OCI-LY7 (cell line): Measurements from ENCODE around the gene MARK3. TPM values are rescaled to one million over a fixed set of nuclear protein-coding genes. Genes with fewer than 3 reads are reported as not detected.

Experiments used
- BruUV-seq: library from RNA; stranded (reverse); fragments of 400-500 nt; replicated peaks from 2 replicates; lab custom pipeline; 2021; lab: Mats Ljungman, UMichigan
- CTCF ChIA-PET: fragments of 300-600 bp; sonication (Branson Sonifier 250); formaldehyde crosslinking; loops from one replicate; lab custom pipeline; 2022; ENCODE audit warnings: antibody characterized with exemption; ENCODE audit not compliant: unreplicated experiment; lab: Charles Lee
- POLR2A ChIA-PET: fragments of 300-600 bp; sonication (Branson Sonifier 250); formaldehyde crosslinking; loops from one replicate; lab custom pipeline; 2022; ENCODE audit warnings: antibody characterized with exemption; lab: Charles Lee
- DNase-seq: peaks from one replicate; pipeline ENCODE4 v3.0.0-alpha.2; 2015; ENCODE audit warnings: low spot score
- H2AFZ ChIP-seq: fragments of 200-600 bp; sonication (generic), shearing (Covaris generic); 2 replicates; pipeline ENCODE4 v1.6.1; 2014; ENCODE audit warnings: mild to moderate bottlenecking, antibody characterized with exemption, low read length, moderate library complexity
- H3K27ac ChIP-seq: fragments of 200-600 bp; sonication (generic); 2 replicates; pipeline ENCODE4 v1.5.1; 2014; ENCODE audit warnings: mixed run types, low read depth, mild to moderate bottlenecking, moderate library complexity, low read length, inconsistent platforms; ENCODE audit not compliant: poor library complexity, severe bottlenecking
- H3K36me3 ChIP-seq: fragments of 200-600 bp; sonication (generic); 2 replicates; pipeline ENCODE4 v1.6.1; 2014; ENCODE audit warnings: mild to moderate bottlenecking, antibody characterized with exemption, low read length, moderate library complexity, mixed read lengths; ENCODE audit not compliant: insufficient read depth
- H3K4me1 ChIP-seq: fragments of 200-600 bp; sonication (generic); 2 replicates; pipeline ENCODE4 v1.5.1; 2014; ENCODE audit warnings: mild to moderate bottlenecking, low read length; ENCODE audit not compliant: insufficient read depth, poor library complexity, severe bottlenecking
- H3K4me2 ChIP-seq: fragments of 200-600 bp; sonication (generic); 2 replicates; pipeline ENCODE4 v1.6.1; 2014; ENCODE audit warnings: mild to moderate bottlenecking, low read length
- H3K4me3 ChIP-seq: fragments of 200-600 bp; sonication (generic); 2 replicates; pipeline ENCODE4 v1.5.1; 2014; ENCODE audit warnings: mild to moderate bottlenecking, low read depth, low read length; ENCODE audit not compliant: poor library complexity, severe bottlenecking
- H3K79me2 ChIP-seq: fragments of 200-600 bp; sonication (generic); 2 replicates; pipeline ENCODE4 v1.6.1; 2016; ENCODE audit warnings: low read depth, mild to moderate bottlenecking, low read length, moderate library complexity, mixed read lengths; ENCODE audit not compliant: insufficient read depth
- H3K9me2 ChIP-seq: fragments of 200-600 bp; sonication (generic); 2 replicates; pipeline ENCODE4 v1.6.1; 2016; ENCODE audit warnings: mild to moderate bottlenecking, low read length, mixed read lengths; ENCODE audit not compliant: insufficient read depth
- H3K9me3 ChIP-seq: fragments of 200-600 bp; sonication (generic); 2 replicates; pipeline ENCODE4 v1.6.1; 2014; ENCODE audit warnings: mild to moderate bottlenecking, mixed run types, low read length, mixed read lengths
- H4K20me1 ChIP-seq: fragments of 200-600 bp; sonication (generic); 2 replicates; pipeline ENCODE4 v1.6.1; 2014; ENCODE audit warnings: mild to moderate bottlenecking, antibody characterized with exemption, low read length, moderate library complexity, mixed read lengths; ENCODE audit not compliant: insufficient read depth
- EZH2phosphoT487 ChIP-seq: fragments of 200-600 bp; sonication (generic); IDR thresholded peaks from 2 replicates; pipeline ENCODE4 v1.6.1; 2018; ENCODE audit warnings: low read depth, borderline replicate concordance, mild to moderate bottlenecking, mixed run types, antibody characterized with exemption, low read length, moderate library complexity, mixed read lengths
- intact Hi-C: fragments of 100-400 bp; cut with micrococcal nuclease; formaldehyde crosslinking; loops from one replicate; pipeline ENCODE4 v1.10.0; 2022; ENCODE audit not compliant: unreplicated experiment
- total RNA-seq, 2 experiments: library from RNA; depleted of rRNA in 1 of 2; stranded (reverse); fragments of >200 nt in 1 of 2; shearing (Covaris generic) in 1 of 2; gene quantifications; 2 replicates each; pipeline ENCODE4 v1.2.3, GENCODE V29; 2014 to 2022
- TF ChIP-seq, protein P1 (sequence below): fragments of 200-600 bp; sonication (generic); conservative IDR thresholded peaks from 2 replicates; pipeline ENCODE4 v1.5.1; 2014; ENCODE audit warnings: mild to moderate bottlenecking, antibody characterized with exemption, low read length, moderate library complexity, mixed read lengths

Gene MARK3
- total RNA-seq, 2 experiments from 2014 or later = 70.8 to 83.6 TPM

DNA sequence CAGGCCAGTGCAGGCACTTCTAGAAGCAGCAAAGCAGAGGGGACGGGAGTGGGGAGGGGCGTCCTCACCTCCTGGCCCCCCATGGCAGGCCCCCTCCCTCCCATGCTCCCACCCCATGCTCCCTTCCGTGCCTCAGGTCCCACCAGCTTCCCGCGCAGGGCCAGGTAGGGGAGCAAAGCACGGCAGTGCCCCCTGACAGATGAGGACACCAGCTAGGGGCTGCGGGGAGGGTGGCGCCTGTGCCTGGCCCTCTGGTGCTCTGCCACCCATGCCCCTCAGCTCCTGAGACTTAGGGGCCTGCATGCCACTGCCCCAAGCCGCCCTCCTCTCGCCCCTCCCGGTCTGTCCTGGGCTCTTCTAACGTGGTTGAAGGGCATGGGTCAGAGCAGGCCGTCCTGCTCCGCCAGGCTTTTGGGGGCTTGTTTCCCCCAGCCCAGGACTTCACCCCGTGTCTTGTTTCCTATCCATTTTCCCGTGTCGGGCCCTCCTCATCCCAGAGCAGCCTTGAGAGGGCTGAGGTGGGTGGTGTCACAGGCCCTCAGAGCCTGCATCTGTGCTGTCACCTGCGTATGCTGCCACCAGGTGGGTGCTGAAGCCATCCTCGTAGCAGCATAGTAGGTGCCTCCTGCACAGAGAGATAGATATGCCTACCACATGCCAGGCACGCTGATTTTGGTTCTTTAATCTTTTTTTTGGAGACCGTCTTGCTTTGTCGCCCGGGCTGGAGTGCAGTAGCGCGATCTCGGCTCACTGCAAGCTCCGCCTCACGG is 154.0 kb downstream of the MARK3 start:
- H3K79me2 ChIP-seq = no peaks in the 10 kb centered on the region
- H3K9me3 ChIP-seq = no peaks in the 10 kb centered on the region
- no peak overlapping the region for H3K27ac ChIP-seq
- H2AFZ ChIP-seq = no peak overlapping the region
- no TSS peak for BruUV-seq
- intact Hi-C loops = loop anchor here (2.0 kb wide), 1 partner anchor 24 kb away; no protein-coding TSS in a partner anchor
- peak; percentile 30 for DNase-seq
- CTCF ChIA-PET = interaction anchor here (0.7 kb wide), 1 partner anchor 107 kb away, joined by 11 read pairs; no protein-coding TSS in a partner anchor
- H3K4me1 ChIP-seq = no peaks in the 10 kb centered on the region
- no peaks in the 10 kb centered on the region; the same call in 1 of the 2 replicates for H4K20me1 ChIP-seq
- H3K9me2 ChIP-seq = no peaks in the 10 kb centered on the region
- no peak overlapping the region for H3K4me3 ChIP-seq
- H3K4me2 ChIP-seq = no peak overlapping the region
- POLR2A ChIA-PET = no interaction called here
- H3K36me3 ChIP-seq = peaks cover 13% of the 10 kb centered on the region; the same call in 1 of the 2 replicates
- TF ChIP-seq EZH2phosphoT487 = no peak
- TF ChIP-seq, protein P1, sequence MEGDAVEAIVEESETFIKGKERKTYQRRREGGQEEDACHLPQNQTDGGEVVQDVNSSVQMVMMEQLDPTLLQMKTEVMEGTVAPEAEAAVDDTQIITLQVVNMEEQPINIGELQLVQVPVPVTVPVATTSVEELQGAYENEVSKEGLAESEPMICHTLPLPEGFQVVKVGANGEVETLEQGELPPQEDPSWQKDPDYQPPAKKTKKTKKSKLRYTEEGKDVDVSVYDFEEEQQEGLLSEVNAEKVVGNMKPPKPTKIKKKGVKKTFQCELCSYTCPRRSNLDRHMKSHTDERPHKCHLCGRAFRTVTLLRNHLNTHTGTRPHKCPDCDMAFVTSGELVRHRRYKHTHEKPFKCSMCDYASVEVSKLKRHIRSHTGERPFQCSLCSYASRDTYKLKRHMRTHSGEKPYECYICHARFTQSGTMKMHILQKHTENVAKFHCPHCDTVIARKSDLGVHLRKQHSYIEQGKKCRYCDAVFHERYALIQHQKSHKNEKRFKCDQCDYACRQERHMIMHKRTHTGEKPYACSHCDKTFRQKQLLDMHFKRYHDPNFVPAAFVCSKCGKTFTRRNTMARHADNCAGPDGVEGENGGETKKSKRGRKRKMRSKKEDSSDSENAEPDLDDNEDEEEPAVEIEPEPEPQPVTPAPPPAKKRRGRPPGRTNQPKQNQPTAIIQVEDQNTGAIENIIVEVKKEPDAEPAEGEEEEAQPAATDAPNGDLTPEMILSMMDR = 0 out of 2 replicates have a peak, but pooled peaks have one; percentile 10

DNA sequence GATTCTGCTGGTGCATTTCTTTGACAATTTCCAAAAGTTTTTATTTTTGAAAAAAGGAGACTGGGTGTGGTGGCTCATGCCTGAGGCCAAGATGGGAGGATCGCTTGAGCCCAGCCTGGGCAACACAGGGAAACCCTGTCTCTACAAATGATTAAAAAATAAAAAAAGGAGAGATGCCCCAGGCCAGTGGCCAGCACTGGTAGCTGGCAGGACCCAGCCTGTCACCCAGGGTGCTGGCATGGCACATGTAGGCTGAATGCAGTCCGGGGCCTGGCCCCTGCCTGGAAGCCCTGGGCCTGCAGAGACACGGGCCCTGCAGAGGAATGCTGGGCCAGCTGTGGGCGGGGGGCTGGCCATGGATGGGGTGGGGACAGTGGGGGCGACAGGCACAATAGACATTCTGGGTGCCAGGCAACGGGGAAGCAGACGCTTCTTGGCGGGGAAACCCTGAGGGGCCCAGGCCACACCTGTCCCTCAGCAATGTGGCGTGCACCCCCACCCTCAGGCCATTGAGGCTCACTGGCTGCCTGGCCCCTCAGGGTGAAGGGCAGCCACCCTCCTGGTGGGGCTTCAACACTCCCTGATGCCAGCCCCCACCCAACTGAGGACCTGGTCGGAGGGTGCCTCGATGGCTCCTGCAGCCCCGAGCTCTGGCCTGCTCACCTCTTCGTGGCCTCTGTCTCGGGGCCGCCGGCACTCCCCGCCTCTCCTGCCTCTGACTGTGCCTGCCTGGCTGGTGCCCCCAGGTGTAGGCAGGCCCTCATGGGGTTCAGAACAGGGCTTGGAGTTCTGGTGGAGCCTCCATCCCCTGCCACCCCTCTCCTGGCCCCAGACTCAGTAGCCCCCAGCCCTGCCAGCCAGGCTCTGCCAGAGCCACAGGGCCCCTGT is 155.8 kb downstream of the MARK3 start:
- ChIA-PET POLR2A (interaction anchor here (0.6 kb wide), 1 partner anchor 742 kb away, joined by 3 read pairs; no protein-coding TSS in a partner anchor), CTCF (interaction anchor here (0.6 kb wide), 1 partner anchor 11 kb away, joined by 3 read pairs; no protein-coding TSS in a partner anchor)
- H3K27ac ChIP-seq = no peak overlapping the region

More for the DNA sequence above, 155.8 kb downstream of the MARK3 start:
- no peak overlapping the region for H3K4me2 ChIP-seq
- H3K79me2 ChIP-seq = no peaks in the 10 kb centered on the region
- intact Hi-C loops = no loop called here
- no TSS peak for BruUV-seq
- TF ChIP-seq EZH2phosphoT487 = no peak
- TF ChIP-seq, protein P1 = no peak
- no peaks in the 10 kb centered on the region for H3K4me1 ChIP-seq
- no peak overlapping the region for H2AFZ ChIP-seq
- no peaks in the 10 kb centered on the region; the same call in 1 of the 2 replicates for H3K36me3 ChIP-seq
- H3K9me2 ChIP-seq = no peaks in the 10 kb centered on the region
- no peak for DNase-seq
- H4K20me1 ChIP-seq = no peaks in the 10 kb centered on the region; the same call in 1 of the 2 replicates
- no peaks in the 10 kb centered on the region for H3K9me3 ChIP-seq
- H3K4me3 ChIP-seq = no peak overlapping the region
